Kasumi-1 (cell line): ENCODE results near the gene CLCN1.

Experiments
- DNase-seq, 2 experiments: peaks; one replicate each; lab custom pipeline; 2025; lab: John Stamatoyannopoulos, UW

Gene CLCN1

GRCh38 chr7:143334244-143334643, 18.3 kb downstream of the CLCN1 start:
- no peak for DNase-seq

- no peak for DNase-seq
These were observed 21.3 kb downstream of the CLCN1 start for GRCh38 chr7:143337216-143337615.

DNA sequence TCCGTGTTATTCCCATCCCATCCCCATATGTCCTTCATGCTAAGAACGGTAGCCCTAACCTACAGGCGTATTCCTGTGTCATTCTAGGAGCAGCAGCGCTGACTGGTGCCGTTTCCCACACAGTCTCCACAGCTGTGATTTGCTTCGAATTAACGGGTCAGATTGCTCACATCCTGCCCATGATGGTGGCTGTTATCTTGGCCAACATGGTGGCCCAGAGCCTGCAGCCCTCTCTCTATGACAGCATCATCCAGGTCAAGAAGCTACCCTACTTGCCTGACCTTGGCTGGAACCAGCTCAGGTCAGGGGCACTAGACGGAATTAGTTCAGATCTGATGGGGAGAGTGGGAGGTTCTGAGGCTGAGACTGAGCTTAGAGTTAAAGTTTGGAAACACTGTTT, 25.9 kb downstream of the CLCN1 start:
- no peak for DNase-seq

GRCh38 chr7:143343596-143343995, 27.7 kb downstream of the CLCN1 start:
- no peak for DNase-seq

DNA sequence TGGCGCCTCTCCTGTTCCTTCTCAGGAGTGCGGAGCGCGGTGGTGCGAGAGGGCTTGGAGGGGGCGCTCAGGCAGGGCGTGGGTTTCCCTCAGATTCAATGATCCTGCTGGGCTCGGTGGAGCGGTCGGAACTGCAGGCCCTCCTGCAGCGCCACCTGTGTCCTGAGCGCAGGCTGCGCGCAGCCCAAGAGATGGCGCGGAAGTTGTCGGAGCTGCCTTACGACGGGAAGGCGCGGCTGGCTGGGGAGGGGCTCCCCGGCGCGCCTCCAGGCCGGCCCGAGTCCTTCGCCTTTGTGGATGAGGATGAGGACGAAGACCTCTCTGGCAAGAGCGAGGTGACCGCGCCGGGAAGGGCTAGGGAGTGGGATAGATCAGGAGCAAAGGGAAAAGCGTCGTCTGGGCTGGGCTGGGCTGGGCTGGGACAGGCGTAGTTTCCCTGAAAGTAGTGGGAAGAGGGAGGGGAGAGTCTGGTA, 29.6 kb downstream of the CLCN1 start:
- no peak for DNase-seq

- no peak for DNase-seq
These were observed 30.1 kb downstream of the CLCN1 start for GRCh38 chr7:143346018-143346417.

DNA sequence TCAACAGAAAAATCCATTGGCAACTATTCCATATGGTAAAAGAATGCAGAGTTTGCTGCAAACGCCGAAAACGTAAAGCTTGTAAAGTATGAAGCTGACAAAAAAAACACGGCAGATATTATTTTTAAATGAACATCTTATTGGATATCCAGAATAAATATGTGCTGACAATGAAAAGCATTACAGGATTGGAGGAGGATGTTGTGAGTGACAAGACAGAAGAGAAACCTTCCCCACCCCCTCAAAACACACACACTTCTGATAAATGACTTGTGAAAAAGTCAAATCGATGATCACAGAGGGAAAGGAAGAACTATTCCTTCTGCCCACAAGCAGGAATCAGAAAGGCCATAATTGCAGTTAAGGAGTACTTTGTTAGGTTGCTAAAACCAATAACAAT, 32.0 kb downstream of the CLCN1 start:
- no peak for DNase-seq

DNA sequence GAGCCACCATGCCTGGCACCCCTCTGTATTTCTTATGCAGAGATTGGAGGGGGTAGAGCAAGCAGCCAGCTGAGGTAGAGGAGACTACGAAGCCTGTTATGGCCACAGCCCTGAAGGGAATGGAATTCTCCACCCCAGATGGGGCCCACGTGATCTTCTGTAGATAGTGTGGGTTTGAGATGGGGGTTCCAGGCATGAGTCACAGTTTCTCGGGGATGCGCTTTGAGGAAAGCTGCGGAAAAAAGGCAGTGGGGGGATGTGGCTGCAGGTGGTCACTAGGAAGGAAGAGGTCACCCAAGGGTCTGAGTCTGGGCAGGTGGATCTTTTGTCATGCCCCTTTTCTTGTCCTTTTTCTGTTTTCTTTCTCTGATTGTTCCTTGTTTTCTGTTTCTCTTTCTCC, 35.1 kb downstream of the CLCN1 start:
- DNase-seq = no peak

- DNase-seq = no peak
These were observed 35.7 kb downstream of the CLCN1 start for GRCh38 chr7:143351574-143351973.

- DNase-seq = no peak
These were observed 36.7 kb downstream of the CLCN1 start for GRCh38 chr7:143352531-143353002.

DNA sequence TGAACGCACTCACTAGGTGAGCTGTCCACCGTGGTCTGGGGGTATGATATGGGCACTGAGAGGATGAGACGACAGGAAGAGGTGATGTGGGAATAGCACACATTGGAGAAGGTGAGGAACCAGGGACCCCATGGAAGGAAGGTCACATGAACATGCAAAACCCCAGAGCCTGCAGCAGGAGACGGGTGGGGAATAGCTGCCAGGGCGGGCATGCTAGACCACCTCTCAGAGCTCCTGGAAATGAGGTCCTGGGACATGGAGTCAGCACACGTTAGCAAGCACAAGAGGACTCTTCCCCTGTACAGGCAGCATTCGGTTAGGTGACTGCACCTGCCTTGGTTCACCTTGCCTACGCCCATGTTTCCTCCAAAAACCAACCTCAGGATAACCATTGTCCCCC, 38.5 kb downstream of the CLCN1 start:
- DNase-seq = no peak

GRCh38 chr7:143354965-143355364, 39.1 kb downstream of the CLCN1 start:
- no peak for DNase-seq

GRCh38 chr7:143355450-143356385, 39.8 kb downstream of the CLCN1 start:
- DNase-seq = no peak

DNA sequence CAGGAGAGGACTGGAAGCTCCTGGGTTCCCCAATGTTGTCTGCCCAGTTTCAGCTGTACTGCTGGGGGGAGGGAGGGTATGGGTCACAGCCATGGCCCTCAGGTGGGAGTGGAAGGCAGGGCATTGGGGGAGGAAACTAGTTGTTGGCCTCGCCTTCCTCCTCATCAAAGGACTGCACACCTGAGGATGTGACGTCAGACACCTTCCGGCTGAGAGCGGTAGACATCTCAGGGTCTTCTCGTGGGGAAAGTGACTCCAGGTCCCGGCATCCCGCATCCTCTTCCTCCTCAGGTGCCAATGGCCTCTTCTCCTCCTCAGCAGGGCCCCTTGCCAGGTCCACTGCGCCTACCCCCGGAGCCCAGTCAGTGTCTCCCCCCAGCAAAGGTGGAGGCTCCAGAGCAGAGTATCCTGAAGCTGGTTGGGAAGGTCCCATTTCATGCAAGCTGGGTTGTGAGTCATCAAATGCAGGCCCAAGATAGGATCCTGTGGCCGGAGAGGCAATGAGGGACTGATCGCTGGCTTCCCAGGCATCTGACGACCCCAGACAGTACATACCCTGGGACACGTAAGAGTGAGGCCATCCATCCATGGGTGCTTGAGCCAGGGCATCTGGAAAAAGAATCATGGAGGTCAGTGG, 40.6 kb downstream of the CLCN1 start:
- no peak for DNase-seq

- no peak for DNase-seq
These were observed 42.7 kb downstream of the CLCN1 start for GRCh38 chr7:143358626-143359025.

DNA sequence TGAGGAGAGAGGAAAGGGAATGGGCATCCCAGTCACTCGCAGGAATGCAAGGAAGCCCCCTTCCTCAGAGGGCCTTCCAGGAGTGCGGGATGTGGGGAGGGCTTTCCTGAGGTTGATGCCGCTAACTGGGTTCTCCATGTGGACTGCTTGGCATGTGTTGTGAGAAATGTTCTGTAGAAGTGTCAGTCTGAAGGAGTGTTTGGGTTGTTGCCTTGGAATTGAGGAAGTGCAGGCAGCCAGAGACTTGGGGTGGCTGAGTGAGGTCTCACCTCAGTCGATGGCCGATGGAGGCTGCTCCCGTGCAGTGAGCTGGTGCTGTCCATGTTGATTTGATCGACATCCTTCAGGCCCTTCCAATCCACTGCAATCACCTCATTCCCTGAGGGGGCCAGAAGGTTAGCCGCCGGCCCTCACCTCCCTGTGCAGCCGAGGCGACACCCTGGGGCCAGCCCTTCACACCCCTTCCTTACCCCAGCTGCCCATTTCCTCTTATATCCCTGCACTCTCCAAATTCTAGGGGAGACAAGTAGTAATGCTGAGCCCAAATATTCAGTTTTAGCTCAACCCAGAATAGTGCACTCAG, 44.0 kb downstream of the CLCN1 start:
- DNase-seq = peak in 1 of 2 experiments; percentile 10

DNA sequence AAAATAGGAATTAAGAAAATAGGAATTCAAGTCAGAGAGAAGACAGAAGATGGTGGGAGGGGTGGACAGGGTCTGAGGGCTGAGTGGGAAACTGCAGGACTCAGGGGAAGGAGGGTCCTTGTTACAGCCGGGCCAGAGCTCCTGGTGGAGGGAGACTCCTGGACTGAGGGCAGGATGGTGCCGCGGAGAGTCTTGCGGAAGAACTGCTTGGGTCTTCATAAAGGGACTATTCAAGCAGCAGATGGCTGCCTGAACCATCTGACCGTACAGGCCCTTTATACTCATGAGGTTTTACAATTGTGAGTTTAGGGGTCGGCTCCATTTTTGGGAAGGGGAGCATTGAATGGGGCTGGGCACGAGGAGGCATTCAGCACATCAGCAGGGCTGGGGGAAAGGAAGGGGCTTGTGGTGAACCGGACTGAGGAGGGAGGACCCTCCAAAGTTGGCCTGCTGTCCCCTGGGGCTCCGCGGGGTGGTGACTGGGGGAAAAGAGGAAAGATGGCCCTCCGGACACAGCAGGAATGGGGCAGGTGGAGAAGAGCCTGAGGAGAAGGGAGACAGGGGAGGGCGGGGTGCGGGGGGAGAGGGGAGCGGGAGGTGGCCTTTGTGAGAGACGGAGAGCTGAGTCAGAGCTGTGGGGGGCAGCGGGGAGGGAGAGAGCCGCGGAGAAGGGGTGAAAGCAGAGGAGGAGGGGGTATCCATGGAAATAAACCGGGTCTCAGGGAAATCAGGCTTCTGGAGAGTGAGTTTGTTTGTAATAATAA, 45.1 kb downstream of the CLCN1 start:
- no peak for DNase-seq

GRCh38 chr7:143361552-143362130, 45.7 kb downstream of the CLCN1 start:
- no peak for DNase-seq

- no peak for DNase-seq
These were observed 46.5 kb downstream of the CLCN1 start, which contains the start of gene FAM131B for GRCh38 chr7:143362131-143363015. FAM131B (minus strand) TSS chr7:143362713; CDS start chr7:143362603, 110 bp downstream.
